GM21786 (cell line): ENCODE data around the gene NRXN3.

Experiments
- ATAC-seq: cut with Tn5 transposase; IDR thresholded peaks from one replicate; pipeline ENCODE4 v1.9.1; 2021; ENCODE audit not compliant: unreplicated experiment

NRXN3 gene

GRCh38 chr14:79809849-79810612 lies 1639.9 kb downstream of the NRXN3 start:
- ATAC-seq: no peak

GRCh38 chr14:79820866-79821535 lies 1650.8 kb downstream of the NRXN3 start:
- no peak for ATAC-seq

GRCh38 chr14:79822034-79822433 lies 1651.9 kb downstream of the NRXN3 start:
- no peak for ATAC-seq

GRCh38 chr14:79825046-79825521 lies 1654.9 kb downstream of the NRXN3 start:
- ATAC-seq: no peak

GRCh38 chr14:79826362-79826761 lies 1656.2 kb downstream of the NRXN3 start:
- no peak for ATAC-seq

- no peak for ATAC-seq
Measured at GRCh38 chr14:79829405-79830166, 1659.4 kb downstream of the NRXN3 start.

GRCh38 chr14:79831195-79831892 lies 1661.2 kb downstream of the NRXN3 start:
- ATAC-seq: no peak

- no peak for ATAC-seq
Measured at GRCh38 chr14:79833781-79834180, 1663.6 kb downstream of the NRXN3 start.

GRCh38 chr14:79834868-79835267 lies 1664.7 kb downstream of the NRXN3 start:
- ATAC-seq: no peak

- ATAC-seq: no peak
Measured at GRCh38 chr14:79836577-79836976, 1666.4 kb downstream of the NRXN3 start.

- no peak for ATAC-seq
Measured at GRCh38 chr14:79837699-79838098, 1667.5 kb downstream of the NRXN3 start.

- ATAC-seq: no peak
Measured at GRCh38 chr14:79840103-79840502, 1669.9 kb downstream of the NRXN3 start.

GRCh38 chr14:79840831-79841230 lies 1670.7 kb downstream of the NRXN3 start:
- ATAC-seq: no peak

- ATAC-seq: no peak
Measured at GRCh38 chr14:79841433-79841832, 1671.3 kb downstream of the NRXN3 start.

GRCh38 chr14:79842270-79842669 lies 1672.1 kb downstream of the NRXN3 start:
- no peak for ATAC-seq

GRCh38 chr14:79852950-79853744 lies 1683.0 kb downstream of the NRXN3 start:
- no peak for ATAC-seq

- no peak for ATAC-seq
Measured at GRCh38 chr14:79855789-79856188, 1685.6 kb downstream of the NRXN3 start.

- ATAC-seq: no peak
Measured at GRCh38 chr14:79856381-79856780, 1686.2 kb downstream of the NRXN3 start.

- no peak for ATAC-seq
Measured at GRCh38 chr14:79861111-79861510, 1690.9 kb downstream of the NRXN3 start.

GRCh38 chr14:79862045-79862444 lies 1691.9 kb downstream of the NRXN3 start:
- ATAC-seq: no peak
